Transverse colon (tissue), 4 donors: Measurements from ENCODE around the gene ACKR3. TPM values are rescaled to one million over a fixed set of nuclear protein-coding genes. Genes with fewer than 3 reads are reported as not detected.

Experiments
- DNase-seq: peaks from one replicate; pipeline ENCODE4 v3.0.0-alpha.2; 2019
- H3K27ac ChIP-seq, 4 donors: fragments of 200-600 bp; sonication (generic); 2 replicates each; pipeline ENCODE4 v1.5.1; 2016 to 2018; ENCODE audit warnings: inconsistent platforms in 4 of 4
- H3K27me3 ChIP-seq: fragments of 200-600 bp; sonication (generic); 2 replicates; pipeline ENCODE4 v1.5.1; 2017; ENCODE audit warnings: inconsistent platforms
- H3K36me3 ChIP-seq, 4 donors: fragments of 200-600 bp; sonication (generic); 2 replicates each; pipeline ENCODE4 v1.5.1; 2017 to 2019; ENCODE audit warnings: inconsistent platforms in 4 of 4
- H3K4me1 ChIP-seq, 4 donors: fragments of 200-600 bp; sonication (generic); 2 replicates each; pipeline ENCODE4 v1.5.1; 2017 to 2020; ENCODE audit warnings: inconsistent platforms in 4 of 4
- H3K4me3 ChIP-seq, 4 donors: fragments of 200-600 bp; sonication (generic); 1 replicate in 1 of 4; 2 replicates in 3 of 4; pipeline versions ENCODE4 v1.5.1 to v1.6.1; 2017 to 2019; ENCODE audit warnings: inconsistent platforms in 4 of 4
- H3K9me3 ChIP-seq, 2 donors: fragments of 200-600 bp; sonication (generic); 2 replicates each; pipeline ENCODE4 v1.5.1; 2017 to 2019; ENCODE audit warnings: inconsistent platforms in 2 of 2
- CTCF ChIP-seq, 5 experiments: fragments of 200-600 bp in 3 of 5; fragments of 450-650 bp in 2 of 5; sonication (generic) in 3 of 5; IDR thresholded peaks; 1 replicate in 2 of 5; 2 replicates in 3 of 5; pipeline ENCODE4 v1.5.1; 2016 to 2017; ENCODE audit warnings: antibody characterized with exemption in 5 of 5, inconsistent platforms in 3 of 5, mild to moderate bottlenecking in 2 of 5, moderate library complexity in 1 of 5
- EP300 ChIP-seq: sonication (generic); formaldehyde crosslinking; IDR thresholded peaks from one replicate; pipeline ENCODE4 v1.6.1; 2017; ENCODE audit warnings: antibody characterized with exemption, low read depth
- POLR2A ChIP-seq: fragments of 450-650 bp; IDR thresholded peaks from one replicate; pipeline ENCODE4 v1.6.1; 2016; ENCODE audit warnings: antibody characterized with exemption, mild to moderate bottlenecking, moderate library complexity
- POLR2AphosphoS5 ChIP-seq, 3 donors: sonication (generic); formaldehyde crosslinking; IDR thresholded peaks; one replicate each; pipeline ENCODE4 v1.6.1; 2016; ENCODE audit warnings: antibody characterized with exemption in 3 of 3
- WGBS, 2 donors: methylation state at CpG; one replicate each; pipeline ENCODE4 v1.1.5; 2018; ENCODE audit warnings: low coverage in 1 of 2; 5-methylcytosine and 5-hydroxymethylcytosine counted together
- in situ Hi-C, 4 donors: fragments of 200-750 bp; cut with MboI; loops; one replicate each; pipeline versions ENCODE4 v1.15.0 to v1.15.1; 2017; ENCODE audit warnings: low sequenced_read_pairs in 3 of 4, low pct_ligation_motif_present in 1 of 4, low pct_unique_long_range_greater_than_20kb in 1 of 4
- intact Hi-C: fragments of 100-400 bp; cut with DNase I; formaldehyde crosslinking; loops from one replicate; pipeline ENCODE4 v1.15.1; 2023; ENCODE audit warnings: low total_unique reads
- total RNA-seq, 4 donors: library from RNA; depleted of rRNA; stranded (reverse); fragments of >200 nt; gene quantifications; one replicate each; pipeline ENCODE4 v1.1.0, GENCODE V29; 2016

Gene ACKR3
- total RNA-seq, 4 donors from 2014 or later = 4.2 to 16.5 (median 7.7) TPM

- TF ChIP-seq POLR2A (no peak), EP300 (no peak), CTCF (IDR thresholded peaks at IDR 0.05) (no peak), POLR2AphosphoS5 (IDR thresholded peaks at IDR 0.05) (no peak)
- in situ Hi-C loops = no loop called here
- intact Hi-C loops = no loop called here
- DNase-seq = no peak
- Histone ChIP-seq H3K27me3 (no peaks in the 10 kb centered on the region), H3K9me3 (no peaks in the 10 kb centered on the region), H3K4me3 (no peak overlapping the region), H3K4me1 (no peaks in the 10 kb centered on the region), H3K27ac (no peak overlapping the region), H3K36me3 (no peaks in the 10 kb centered on the region)
- 0 to 62% methylated on average over 1 to 9 of the region's 9 CpGs for WGBS, 2 donors
These were observed 38.0 kb downstream of the ACKR3 start for GRCh38 chr2:236607471-236608187.

DNA sequence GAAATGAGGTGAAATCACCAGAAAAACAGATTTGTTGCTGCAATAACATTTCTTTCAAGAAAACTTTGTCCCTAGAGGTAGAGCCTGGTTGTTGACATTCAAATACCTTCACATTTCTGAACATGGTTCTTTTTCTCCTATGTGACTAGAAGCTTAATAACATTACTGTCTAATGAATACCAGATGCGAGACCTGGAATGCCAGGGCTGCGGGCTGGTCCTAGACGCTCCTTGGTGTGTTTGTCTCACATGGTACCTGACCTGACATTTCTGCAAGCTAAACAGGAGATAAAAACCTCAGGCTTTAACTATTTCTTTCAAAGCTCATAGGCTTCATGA lies 38.5 kb downstream of the ACKR3 start:
- 94 to 100% methylated on average over 2 to 3 of the region's 3 CpGs for WGBS, 2 donors

GRCh38 chr2:236608710-236609109 lies 39.1 kb downstream of the ACKR3 start:
- H3K9me3 ChIP-seq = no peaks in the 10 kb centered on the region
- no peak for TF ChIP-seq EP300
- no peak for TF ChIP-seq CTCF (IDR thresholded peaks at IDR 0.05)
- TF ChIP-seq POLR2A = no peak
- no peak for TF ChIP-seq POLR2AphosphoS5 (IDR thresholded peaks at IDR 0.05)
- intact Hi-C loops (no loop called here), in situ Hi-C loops (no loop called here)
- no peak overlapping the region for H3K27ac ChIP-seq
- WGBS, 2 donors = 79% methylated on average over 3 of the region's 3 CpGs; no CpG with 5 or more reads in 1 of the 2 donors
- no peak for DNase-seq
- H3K36me3 ChIP-seq = no peaks in the 10 kb centered on the region
- H3K4me3 ChIP-seq = no peak overlapping the region
- H3K4me1 ChIP-seq = no peaks in the 10 kb centered on the region
- no peaks in the 10 kb centered on the region for H3K27me3 ChIP-seq

More for the DNA sequence above, 38.5 kb downstream of the ACKR3 start:
- no peak overlapping the region for H3K27ac ChIP-seq
- no peaks in the 10 kb centered on the region for H3K9me3 ChIP-seq
- intact Hi-C loops (no loop called here), in situ Hi-C loops (no loop called here)
- no peaks in the 10 kb centered on the region for H3K27me3 ChIP-seq
- H3K4me3 ChIP-seq = no peak overlapping the region
- no peak for DNase-seq
- no peaks in the 10 kb centered on the region for H3K36me3 ChIP-seq
- no peak for TF ChIP-seq EP300
- no peak for TF ChIP-seq CTCF (IDR thresholded peaks at IDR 0.05)
- TF ChIP-seq POLR2AphosphoS5 (IDR thresholded peaks at IDR 0.05) = no peak
- TF ChIP-seq POLR2A = no peak
- no peaks in the 10 kb centered on the region for H3K4me1 ChIP-seq

DNA sequence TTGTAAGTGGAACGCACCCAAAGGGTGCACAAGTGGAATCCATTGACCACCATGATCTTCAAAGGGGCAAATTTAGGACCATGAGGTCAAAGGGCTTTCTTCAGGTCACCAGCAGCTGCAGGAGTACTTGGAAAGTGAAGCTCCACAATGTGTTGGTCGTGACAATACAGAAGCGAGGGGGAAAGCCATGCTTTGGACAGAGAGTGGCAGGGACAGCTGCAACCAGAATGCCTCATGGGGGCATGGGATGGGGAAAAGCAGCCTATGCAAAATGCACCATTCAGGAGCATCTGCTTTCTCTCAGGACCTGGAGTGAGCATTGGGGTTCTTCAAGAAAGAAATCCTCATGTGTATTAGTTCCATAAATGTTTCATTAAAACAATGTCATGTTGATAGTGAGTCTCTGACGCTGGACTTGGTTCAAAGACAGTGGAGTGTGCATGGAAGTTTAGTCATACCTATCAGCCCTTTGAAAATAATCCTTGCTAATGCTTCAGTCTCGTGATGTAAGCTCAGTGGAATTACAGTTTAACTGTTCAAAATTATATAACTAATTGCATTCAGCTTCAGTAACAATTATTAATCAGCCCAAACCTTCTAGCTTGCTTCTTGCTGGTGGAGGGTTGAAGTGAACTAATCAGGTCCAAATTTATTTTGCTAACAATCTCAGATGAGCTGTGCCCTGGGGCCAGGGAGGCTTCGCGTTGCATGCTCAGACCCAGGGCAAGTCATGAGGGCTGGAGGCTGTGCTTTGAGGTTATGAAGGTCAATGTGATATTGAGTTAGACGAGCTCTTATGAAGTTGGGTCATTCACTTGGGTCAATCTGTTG lies 41.6 kb downstream of the ACKR3 start:
- no peak for DNase-seq
- no peaks in the 10 kb centered on the region for H3K9me3 ChIP-seq
- intact Hi-C loops = no loop called here
- no peak overlapping the region for H3K4me3 ChIP-seq
- 57 to 75% methylated on average over 6 to 8 of the region's 8 CpGs for WGBS, 2 donors
- no peak for TF ChIP-seq EP300
- in situ Hi-C loops = no loop called here
- no peaks in the 10 kb centered on the region for H3K36me3 ChIP-seq
- no peak overlapping the region for H3K27ac ChIP-seq
- H3K4me1 ChIP-seq = no peaks in the 10 kb centered on the region
- H3K27me3 ChIP-seq = no peaks in the 10 kb centered on the region
